Activated CD8-positive, alpha-beta memory T cell treated with anti-CD3 and anti-CD28 coated beads for 48 hours (primary cell): ENCODE data around the gene PCDH10.

Source experiments
- DNase-seq, 3 experiments: peaks; one replicate each; pipeline ENCODE4 v3.0.0-alpha.2; 2020; ENCODE audit warnings: low read depth in 2 of 3, low spot score in 2 of 3

Gene PCDH10

GRCh38 chr4:133150486-133151340 lies 1.6 kb downstream of the PCDH10 start:
- DNase-seq, result no peak

- DNase-seq, result no peak
These were observed 2.2 kb downstream of the PCDH10 start for GRCh38 chr4:133151341-133151690.

DNA sequence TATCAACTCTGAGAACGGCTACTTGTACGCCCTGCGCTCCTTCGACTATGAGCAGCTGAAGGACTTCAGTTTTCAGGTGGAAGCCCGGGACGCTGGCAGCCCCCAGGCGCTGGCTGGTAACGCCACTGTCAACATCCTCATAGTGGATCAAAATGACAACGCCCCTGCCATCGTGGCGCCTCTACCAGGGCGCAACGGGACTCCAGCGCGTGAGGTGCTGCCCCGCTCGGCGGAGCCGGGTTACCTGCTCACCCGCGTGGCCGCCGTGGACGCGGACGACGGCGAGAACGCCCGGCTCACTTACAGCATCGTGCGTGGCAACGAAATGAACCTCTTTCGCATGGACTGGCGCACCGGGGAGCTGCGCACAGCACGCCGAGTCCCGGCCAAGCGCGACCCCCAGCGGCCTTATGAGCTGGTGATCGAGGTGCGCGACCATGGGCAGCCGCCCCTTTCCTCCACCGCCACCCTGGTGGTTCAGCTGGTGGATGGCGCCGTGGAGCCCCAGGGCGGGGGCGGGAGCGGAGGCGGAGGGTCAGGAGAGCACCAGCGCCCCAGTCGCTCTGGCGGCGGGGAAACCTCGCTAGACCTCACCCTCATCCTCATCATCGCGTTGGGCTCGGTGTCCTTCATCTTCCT lies 2.7 kb downstream of the PCDH10 start:
- DNase-seq, result no peak

DNA sequence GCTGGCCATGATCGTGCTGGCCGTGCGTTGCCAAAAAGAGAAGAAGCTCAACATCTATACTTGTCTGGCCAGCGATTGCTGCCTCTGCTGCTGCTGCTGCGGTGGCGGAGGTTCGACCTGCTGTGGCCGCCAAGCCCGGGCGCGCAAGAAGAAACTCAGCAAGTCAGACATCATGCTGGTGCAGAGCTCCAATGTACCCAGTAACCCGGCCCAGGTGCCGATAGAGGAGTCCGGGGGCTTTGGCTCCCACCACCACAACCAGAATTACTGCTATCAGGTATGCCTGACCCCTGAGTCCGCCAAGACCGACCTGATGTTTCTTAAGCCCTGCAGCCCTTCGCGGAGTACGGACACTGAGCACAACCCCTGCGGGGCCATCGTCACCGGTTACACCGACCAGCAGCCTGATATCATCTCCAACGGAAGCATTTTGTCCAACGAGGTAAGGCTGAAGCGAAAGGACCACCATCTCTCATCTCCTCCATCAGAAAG lies 3.3 kb downstream of the PCDH10 start:
- DNase-seq, result no peak

DNA sequence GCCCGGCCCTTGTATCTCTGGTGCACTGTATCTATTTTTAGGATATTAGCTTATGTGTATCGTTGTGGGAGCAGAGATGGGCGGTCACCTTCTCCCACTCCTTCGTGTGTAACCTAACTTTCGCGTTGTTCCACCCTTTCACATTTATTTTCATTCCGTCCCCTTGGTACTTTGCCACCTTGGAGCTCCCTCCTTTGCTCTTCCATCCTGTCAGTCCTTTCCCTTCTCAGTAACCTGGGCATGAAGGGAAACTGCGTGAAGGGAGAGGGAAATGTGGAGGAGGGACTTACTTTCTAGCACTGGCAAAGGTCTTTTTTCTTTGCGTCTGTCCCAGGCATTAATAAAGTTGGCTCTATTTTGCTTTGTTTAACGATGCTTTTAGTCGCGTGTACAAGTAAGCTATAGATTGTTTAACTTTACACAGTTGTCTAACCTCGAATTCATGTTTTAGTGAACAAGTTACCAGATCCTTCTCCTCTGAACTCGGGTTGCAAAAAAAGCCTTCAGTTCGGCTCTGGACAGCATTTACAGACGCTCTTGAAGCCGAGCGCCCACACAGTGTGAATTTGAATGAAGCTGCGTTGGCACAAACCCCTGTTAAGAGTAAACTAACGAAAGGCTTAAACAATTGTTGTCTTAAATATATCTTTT lies 3.9 kb downstream of the PCDH10 start:
- DNase-seq, result no peak

- no peak for DNase-seq
These were observed 5.6 kb downstream of the PCDH10 start for GRCh38 chr4:133154725-133155124.

DNA sequence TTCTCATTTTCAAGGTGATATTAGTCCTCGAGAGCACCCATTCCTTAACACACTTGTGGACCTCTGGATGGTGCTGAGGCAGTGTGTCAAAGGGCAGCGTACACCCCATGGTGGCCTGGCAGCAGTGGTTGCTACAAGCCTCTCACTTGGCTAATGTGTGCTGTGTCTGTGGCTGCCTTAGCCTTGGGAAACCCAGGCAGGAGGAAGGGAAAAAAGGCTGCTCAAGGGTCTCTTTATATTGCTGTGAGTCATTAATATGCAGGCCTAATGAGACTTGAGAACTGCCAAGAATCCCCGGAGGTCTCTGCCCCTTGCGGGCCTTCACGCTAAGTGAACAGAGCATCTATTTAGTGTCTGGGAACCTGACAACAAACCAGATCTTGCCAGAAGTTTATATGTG lies 7.0 kb downstream of the PCDH10 start:
- no peak for DNase-seq

- DNase-seq, result no peak
These were observed 7.5 kb downstream of the PCDH10 start for GRCh38 chr4:133156556-133156955.

DNA sequence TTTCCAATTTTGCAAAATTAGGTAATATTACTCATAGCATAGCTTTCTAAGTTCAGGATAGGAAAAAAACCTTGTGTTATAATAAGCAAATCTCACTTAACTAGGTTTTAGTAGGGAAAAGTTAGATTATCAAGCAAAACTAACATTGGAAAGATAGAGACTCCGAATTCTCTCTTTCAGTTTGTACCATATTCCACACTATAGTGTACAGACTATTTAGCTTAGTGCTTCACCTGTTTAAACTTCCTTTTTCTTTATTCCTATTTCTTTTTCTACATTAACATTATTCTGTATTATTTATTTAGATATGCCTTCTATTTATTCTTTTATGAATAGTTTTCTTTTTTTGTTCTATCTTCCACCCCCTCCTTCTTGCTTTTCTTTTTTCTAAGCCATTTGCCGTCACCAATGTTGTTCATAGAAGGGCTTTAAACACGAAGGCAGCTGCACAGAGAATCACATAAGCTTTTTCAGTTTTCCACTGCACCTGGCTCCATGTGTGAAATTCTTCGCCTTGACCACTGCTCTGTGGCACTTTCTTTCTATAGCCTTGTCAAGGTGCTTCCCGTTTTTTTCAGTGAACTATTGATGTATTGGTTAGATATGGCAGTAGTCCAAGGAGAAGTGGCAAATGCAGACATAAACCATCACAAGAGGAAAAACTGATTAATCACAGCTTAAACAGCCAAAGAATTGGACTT lies 8.5 kb downstream of the PCDH10 start:
- no peak for DNase-seq

DNA sequence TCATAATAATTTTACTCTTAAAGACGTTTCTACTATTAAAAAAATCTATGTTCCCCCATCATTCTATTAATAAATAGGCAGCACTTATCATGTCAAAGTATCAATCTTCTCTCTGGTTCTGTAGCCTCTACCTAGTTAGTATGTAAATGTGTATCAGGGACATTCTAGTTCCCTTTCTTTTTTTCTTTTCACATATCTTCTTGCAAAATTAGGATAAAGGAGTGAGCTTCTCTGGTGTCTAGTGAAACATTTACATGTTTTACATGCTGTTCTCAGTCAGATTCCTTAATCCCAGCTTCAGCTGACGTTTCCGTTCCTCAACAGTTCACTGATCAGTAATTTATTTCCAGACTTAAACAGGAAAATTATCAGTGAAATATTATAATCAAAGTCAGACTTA lies 11.8 kb downstream of the PCDH10 start:
- no peak for DNase-seq

DNA sequence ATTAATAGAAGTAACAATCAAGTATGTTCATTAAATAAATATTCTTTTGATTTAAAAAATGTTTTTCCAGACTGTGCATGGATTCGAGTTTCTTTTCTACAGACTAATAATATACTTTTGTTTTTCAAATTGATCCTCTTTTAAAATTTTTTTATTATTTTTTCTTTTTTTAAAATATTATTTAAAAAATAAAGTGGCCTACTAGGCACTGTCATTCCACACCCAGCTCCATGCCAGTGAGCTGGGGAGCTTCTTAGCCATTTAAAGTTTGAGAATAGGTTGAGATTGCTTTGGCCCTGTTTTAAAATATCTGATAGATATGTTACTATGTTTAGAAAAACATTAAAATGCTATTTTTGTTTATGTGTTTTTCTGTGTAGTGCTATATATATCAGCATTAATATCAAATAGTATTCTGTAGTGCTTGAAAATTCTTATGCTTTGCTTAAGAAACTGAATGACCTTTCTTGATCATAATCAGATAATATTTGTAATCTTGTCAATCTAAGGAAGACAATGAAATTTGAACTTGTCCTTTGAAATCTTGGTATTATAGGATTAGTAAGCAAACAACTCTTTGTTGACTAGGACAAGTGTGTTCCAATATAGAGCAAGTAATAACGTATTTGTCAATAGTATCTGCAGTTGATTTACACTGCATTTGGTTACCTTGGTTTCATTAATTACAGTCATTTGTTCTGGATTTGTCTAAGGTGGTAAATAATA lies 12.6 kb downstream of the PCDH10 start:
- no peak for DNase-seq

GRCh38 chr4:133162941-133163340 lies 13.8 kb downstream of the PCDH10 start:
- DNase-seq, result no peak

DNA sequence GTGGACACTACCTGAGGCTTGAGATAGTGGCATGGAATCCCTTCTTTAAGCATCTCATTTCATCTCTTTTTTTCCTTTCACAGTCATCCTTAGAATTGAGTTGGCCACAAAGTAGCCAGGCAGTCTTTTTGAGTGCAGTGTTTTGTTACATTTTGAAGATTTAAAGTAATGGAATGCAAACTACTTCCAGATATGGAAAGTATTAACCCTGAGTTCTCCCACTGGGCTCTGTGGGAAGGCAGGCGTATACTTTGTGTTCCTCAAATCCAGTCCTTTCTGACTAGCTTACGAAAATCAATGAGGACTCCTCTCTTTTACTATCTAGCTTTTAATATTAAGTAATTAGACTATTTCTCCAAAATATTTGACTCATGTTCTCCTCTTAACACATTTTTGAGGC lies 29.9 kb downstream of the PCDH10 start:
- DNase-seq, result no peak

DNA sequence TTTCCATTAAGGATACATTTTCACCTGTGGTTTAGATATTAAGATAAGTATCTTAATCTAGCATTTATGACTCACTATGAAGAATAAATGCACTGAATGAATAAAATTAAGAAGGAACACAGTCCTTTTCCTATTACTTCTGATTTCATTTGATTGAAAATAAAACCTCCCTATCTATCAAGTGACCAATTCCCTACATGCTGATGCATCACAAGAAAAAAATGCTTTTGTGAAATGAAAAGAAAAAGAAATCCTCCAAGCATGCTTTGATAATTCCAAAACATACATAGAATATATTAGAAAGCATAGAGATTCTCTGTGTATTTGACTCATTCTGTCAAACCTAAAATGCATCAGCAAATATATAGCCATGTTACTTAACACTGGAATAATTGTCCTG lies 37.1 kb downstream of the PCDH10 start:
- no peak for DNase-seq

GRCh38 chr4:133186845-133187244 lies 37.8 kb downstream of the PCDH10 start:
- no peak for DNase-seq

- no peak for DNase-seq
These were observed 39.5 kb downstream of the PCDH10 start for GRCh38 chr4:133188433-133189146.

DNA sequence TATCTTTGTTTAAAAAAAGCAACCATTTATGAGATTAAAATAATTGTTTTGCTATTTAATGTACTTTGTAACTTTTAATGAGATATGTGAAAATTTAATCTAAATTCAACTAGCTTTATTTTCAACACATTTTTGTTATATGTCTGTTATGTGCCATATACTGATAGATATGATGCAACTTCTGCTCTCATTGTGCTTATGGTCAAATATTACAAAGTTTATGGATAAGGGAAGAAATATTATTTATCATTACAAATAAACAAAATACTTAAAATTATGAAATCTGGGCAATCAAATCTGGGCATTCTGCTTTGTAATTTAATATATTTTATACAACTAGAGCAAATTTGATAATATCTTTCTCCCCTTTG lies 40.0 kb downstream of the PCDH10 start:
- DNase-seq, result no peak

GRCh38 chr4:133190098-133190497 lies 41.0 kb downstream of the PCDH10 start:
- no peak for DNase-seq

DNA sequence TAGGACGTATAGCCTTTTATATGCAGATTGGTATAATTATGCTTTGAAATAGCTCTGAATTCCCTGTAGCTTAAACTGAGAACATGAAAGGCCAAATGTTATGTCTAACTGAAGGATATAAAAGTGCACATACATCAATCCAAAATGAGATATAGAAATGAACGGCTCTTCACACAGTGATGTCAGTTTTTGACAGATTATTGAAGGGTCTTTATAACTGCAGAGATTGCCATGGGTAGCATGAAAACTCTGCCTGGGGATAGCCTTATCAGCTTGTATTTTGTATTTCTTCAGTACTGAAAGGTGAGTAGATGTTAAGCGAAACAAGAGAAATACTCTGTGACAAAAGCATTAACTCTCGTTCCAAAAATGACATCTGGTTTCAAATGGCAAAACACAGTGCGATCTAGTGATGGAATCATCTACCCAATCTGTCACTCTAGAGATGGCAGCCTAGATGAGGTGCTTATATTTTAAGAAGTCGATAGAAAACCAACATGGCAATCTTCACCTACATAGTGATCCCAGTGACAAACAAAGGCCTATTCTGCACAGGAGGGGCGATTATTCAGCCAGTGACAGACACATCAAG lies 59.7 kb downstream of the PCDH10 start:
- no peak for DNase-seq

DNA sequence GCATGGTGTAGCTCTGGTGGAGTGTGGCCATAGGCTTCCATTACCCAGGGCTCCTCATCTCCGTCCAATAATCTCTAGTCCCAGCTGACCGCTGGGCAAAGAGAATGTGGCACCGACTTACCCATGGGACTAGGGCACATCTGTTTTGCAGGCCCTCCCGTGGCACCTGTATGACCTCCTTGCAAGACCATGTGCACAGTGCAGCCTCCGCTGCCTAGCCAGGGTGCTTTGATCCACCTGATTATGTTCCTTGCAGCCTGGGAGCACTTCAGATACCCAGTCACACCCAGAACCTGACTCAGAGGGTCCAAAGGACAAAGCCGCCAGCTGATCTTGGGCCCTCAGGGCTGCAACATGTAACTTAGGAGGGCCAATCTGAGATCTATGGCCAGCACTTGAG lies 84.8 kb downstream of the PCDH10 start:
- no peak for DNase-seq
